ENCODE results near the gene SP1. TPM values are rescaled to one million over a fixed set of nuclear protein-coding genes. Genes with fewer than 3 reads are reported as not detected.

The SP1 gene
- total RNA-seq, 1 experiment from 2014 or later: 81.0 TPM

DNA sequence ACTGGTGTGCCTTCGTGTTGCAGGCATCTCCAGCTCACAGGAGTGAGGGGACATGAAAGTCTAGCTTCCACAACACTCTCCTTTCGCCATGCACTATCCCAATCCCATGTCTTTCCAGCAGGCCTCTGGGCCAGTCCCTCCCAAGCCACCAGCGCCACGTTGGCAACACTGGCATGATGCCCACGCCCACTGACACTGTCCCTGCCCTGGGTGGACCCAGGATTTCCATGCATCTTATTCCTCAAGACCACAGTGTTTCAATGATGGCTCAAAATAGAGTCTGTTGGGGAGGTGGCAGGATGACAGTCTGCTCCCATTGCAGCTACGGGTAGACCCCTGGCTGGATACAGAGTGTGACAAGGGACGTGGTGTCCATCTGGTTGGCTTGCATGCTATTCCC lies 46.1 kb upstream of the SP1 start:
- in situ Hi-C loops (cut with HindIII; ENCODE audit: low pct_unique_long_range_greater_than_20kb, low sequenced_read_pairs) (no loop called here), intact Hi-C loops (cut with micrococcal nuclease; ENCODE audit: unreplicated experiment) (no loop called here)
- no TSS peak for BruUV-seq (replicated peaks)
- TF ChIP-seq, protein P1, sequence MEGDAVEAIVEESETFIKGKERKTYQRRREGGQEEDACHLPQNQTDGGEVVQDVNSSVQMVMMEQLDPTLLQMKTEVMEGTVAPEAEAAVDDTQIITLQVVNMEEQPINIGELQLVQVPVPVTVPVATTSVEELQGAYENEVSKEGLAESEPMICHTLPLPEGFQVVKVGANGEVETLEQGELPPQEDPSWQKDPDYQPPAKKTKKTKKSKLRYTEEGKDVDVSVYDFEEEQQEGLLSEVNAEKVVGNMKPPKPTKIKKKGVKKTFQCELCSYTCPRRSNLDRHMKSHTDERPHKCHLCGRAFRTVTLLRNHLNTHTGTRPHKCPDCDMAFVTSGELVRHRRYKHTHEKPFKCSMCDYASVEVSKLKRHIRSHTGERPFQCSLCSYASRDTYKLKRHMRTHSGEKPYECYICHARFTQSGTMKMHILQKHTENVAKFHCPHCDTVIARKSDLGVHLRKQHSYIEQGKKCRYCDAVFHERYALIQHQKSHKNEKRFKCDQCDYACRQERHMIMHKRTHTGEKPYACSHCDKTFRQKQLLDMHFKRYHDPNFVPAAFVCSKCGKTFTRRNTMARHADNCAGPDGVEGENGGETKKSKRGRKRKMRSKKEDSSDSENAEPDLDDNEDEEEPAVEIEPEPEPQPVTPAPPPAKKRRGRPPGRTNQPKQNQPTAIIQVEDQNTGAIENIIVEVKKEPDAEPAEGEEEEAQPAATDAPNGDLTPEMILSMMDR (IDR thresholded peaks at IDR 0.05): no peak
- TF ChIP-seq SIN3A (IDR thresholded peaks at IDR 0.05; ENCODE audit: borderline replicate concordance, insufficient read depth, low read depth, low read length) (no peak), TCF7L2 (IDR thresholded peaks at IDR 0.05; ENCODE audit: low read depth, low read length) (no peak), POLR2AphosphoS5 (IDR thresholded peaks at IDR 0.05; ENCODE audit: low read depth, low read length) (no peak)
- TF ChIP-seq, protein P2, sequence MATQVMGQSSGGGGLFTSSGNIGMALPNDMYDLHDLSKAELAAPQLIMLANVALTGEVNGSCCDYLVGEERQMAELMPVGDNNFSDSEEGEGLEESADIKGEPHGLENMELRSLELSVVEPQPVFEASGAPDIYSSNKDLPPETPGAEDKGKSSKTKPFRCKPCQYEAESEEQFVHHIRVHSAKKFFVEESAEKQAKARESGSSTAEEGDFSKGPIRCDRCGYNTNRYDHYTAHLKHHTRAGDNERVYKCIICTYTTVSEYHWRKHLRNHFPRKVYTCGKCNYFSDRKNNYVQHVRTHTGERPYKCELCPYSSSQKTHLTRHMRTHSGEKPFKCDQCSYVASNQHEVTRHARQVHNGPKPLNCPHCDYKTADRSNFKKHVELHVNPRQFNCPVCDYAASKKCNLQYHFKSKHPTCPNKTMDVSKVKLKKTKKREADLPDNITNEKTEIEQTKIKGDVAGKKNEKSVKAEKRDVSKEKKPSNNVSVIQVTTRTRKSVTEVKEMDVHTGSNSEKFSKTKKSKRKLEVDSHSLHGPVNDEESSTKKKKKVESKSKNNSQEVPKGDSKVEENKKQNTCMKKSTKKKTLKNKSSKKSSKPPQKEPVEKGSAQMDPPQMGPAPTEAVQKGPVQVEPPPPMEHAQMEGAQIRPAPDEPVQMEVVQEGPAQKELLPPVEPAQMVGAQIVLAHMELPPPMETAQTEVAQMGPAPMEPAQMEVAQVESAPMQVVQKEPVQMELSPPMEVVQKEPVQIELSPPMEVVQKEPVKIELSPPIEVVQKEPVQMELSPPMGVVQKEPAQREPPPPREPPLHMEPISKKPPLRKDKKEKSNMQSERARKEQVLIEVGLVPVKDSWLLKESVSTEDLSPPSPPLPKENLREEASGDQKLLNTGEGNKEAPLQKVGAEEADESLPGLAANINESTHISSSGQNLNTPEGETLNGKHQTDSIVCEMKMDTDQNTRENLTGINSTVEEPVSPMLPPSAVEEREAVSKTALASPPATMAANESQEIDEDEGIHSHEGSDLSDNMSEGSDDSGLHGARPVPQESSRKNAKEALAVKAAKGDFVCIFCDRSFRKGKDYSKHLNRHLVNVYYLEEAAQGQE (IDR thresholded peaks at IDR 0.05; ENCODE audit: insufficient read depth in 1 of 2, low read depth in 2 of 2, low read length in 1 of 2): no peak
- ChIA-PET POLR2A (no interaction called here), CTCF (interaction anchor here (0.6 kb wide), 1 partner anchor 453 kb away, joined by 4 read pairs; no protein-coding TSS in a partner anchor)
- no peak overlapping the region for H3K27ac ChIP-seq (ENCODE audit: low read length)
- H3K4me1 ChIP-seq (ENCODE audit: control insufficient read depth, insufficient read depth, low read length): no peaks in the 10 kb centered on the region
- no peaks in the 10 kb centered on the region for H3K9me3 ChIP-seq (ENCODE audit: control insufficient read depth, insufficient read depth, low read depth, low read length)
- H3K4me3 ChIP-seq (ENCODE audit: low read depth in 2 of 2, low read length in 2 of 2): no peak overlapping the region
- H3K27me3 ChIP-seq (ENCODE audit: control insufficient read depth, insufficient read depth, low read length): no peaks in the 10 kb centered on the region
- ATAC-seq (no peak), DNase-seq (ENCODE audit: low read depth, low spot score) (no peak)
- H3K36me3 ChIP-seq (ENCODE audit: control insufficient read depth, insufficient read depth, low read length): no peaks in the 10 kb centered on the region

DNA sequence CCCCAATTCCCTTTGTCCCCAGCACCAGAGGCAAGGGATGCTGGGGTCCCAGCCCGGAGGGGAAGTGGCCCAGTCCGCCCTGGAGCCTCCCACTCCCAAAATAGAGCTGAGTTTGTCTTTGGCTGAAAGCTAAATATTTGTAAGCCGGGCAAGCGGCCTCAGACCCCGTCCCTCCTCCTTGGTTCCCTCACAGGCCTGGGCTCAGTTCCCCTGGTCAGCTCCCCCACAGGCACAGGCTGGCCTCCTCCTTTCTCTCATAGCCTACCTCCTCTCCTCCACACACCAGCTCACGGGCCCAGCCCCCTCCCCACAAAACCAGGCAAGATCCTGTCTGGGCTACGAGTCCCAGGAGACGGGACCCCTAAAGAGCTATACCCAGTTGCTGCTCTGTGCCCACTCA lies 45.2 kb upstream of the SP1 start:
- POLR2A ChIA-PET: interaction anchor here (0.6 kb wide), 1 partner anchor 18 kb away, joined by 12 read pairs; no protein-coding TSS in a partner anchor
- CTCF ChIA-PET: interaction anchor here (0.6 to 1.0 kb wide), 4 partner anchors 10 to 208 kb away, joined by 3 to 6 read pairs (median 3); no protein-coding TSS in a partner anchor
- Histone ChIP-seq H3K27ac (ENCODE audit: low read length) (no peak overlapping the region), H3K4me3 (ENCODE audit: low read depth in 2 of 2, low read length in 2 of 2) (no peak overlapping the region), H3K4me1 (ENCODE audit: control insufficient read depth, insufficient read depth, low read length) (no peaks in the 10 kb centered on the region), H3K9me3 (ENCODE audit: control insufficient read depth, insufficient read depth, low read depth, low read length) (no peaks in the 10 kb centered on the region), H3K36me3 (ENCODE audit: control insufficient read depth, insufficient read depth, low read length) (no peaks in the 10 kb centered on the region), H3K27me3 (ENCODE audit: control insufficient read depth, insufficient read depth, low read length) (no peaks in the 10 kb centered on the region)
- no peak for ATAC-seq
- BruUV-seq (replicated peaks): no TSS peak
- in situ Hi-C loops (cut with HindIII; ENCODE audit: low pct_unique_long_range_greater_than_20kb, low sequenced_read_pairs) (no loop called here), intact Hi-C loops (cut with micrococcal nuclease; ENCODE audit: unreplicated experiment) (no loop called here)
- DNase-seq (ENCODE audit: low read depth, low spot score): no peak
- TF ChIP-seq TCF7L2 (IDR thresholded peaks at IDR 0.05; ENCODE audit: low read depth, low read length) (no peak), POLR2AphosphoS5 (IDR thresholded peaks at IDR 0.05; ENCODE audit: low read depth, low read length) (no peak), SIN3A (IDR thresholded peaks at IDR 0.05; ENCODE audit: borderline replicate concordance, insufficient read depth, low read depth, low read length) (no peak)
- TF ChIP-seq, protein P1 (IDR thresholded peaks at IDR 0.05): no peak
- TF ChIP-seq, protein P2 (IDR thresholded peaks at IDR 0.05; ENCODE audit: insufficient read depth in 1 of 2, low read depth in 2 of 2, low read length in 1 of 2): no peak
